Measurements from ENCODE around the gene FER. TPM values are rescaled to one million over a fixed set of nuclear protein-coding genes. Genes with fewer than 3 reads are reported as not detected.
"Not testable (repeated sequence)": the region's sequence is repeated elsewhere in the genome, so short reads cannot be mapped to it uniquely, and the experiment has no call there.

Gene FER
- total RNA-seq, 1 donor from 2014 or later = 30.7 TPM

DNA sequence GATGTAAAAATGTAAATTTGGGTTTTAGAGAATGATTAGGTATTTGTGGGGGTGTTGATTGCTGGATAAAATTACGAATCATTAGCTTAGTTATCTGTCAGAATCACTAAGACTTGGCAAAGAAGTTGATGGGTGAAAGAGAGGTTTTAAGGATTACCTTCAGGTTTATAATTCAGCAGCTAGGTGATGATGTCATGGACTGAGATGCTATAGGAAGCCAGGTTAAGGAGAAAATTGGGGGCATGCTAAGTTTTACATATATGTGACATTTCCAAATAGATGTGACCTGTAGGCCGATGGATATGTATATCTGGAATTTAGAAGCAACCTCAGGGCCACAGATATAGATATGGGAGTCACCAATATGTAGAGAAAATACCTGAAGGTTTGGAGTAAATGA lies 228.0 kb downstream of the FER start:
- H3K27ac Mint-ChIP-seq (ENCODE audit: unreplicated experiment) = no peak overlapping the region
- no peaks in the 10 kb centered on the region for H3K9me3 Mint-ChIP-seq (ENCODE audit: unreplicated experiment)
- no peaks in the 10 kb centered on the region for H3K36me3 Mint-ChIP-seq (ENCODE audit: low read depth, unreplicated experiment)
- TF ChIP-seq, protein P1, sequence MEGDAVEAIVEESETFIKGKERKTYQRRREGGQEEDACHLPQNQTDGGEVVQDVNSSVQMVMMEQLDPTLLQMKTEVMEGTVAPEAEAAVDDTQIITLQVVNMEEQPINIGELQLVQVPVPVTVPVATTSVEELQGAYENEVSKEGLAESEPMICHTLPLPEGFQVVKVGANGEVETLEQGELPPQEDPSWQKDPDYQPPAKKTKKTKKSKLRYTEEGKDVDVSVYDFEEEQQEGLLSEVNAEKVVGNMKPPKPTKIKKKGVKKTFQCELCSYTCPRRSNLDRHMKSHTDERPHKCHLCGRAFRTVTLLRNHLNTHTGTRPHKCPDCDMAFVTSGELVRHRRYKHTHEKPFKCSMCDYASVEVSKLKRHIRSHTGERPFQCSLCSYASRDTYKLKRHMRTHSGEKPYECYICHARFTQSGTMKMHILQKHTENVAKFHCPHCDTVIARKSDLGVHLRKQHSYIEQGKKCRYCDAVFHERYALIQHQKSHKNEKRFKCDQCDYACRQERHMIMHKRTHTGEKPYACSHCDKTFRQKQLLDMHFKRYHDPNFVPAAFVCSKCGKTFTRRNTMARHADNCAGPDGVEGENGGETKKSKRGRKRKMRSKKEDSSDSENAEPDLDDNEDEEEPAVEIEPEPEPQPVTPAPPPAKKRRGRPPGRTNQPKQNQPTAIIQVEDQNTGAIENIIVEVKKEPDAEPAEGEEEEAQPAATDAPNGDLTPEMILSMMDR (IDR thresholded peaks at IDR 0.05; ENCODE audit: unreplicated experiment) = no peak
- DNase-seq (ENCODE audit: low spot score) = no peak
- H3K4me1 Mint-ChIP-seq (ENCODE audit: unreplicated experiment) = peaks cover 13% of the 10 kb centered on the region
- no peak overlapping the region for H3K4me3 Mint-ChIP-seq (ENCODE audit: unreplicated experiment)
- peaks cover 1% of the 10 kb centered on the region for H3K27me3 Mint-ChIP-seq (ENCODE audit: unreplicated experiment)

DNA sequence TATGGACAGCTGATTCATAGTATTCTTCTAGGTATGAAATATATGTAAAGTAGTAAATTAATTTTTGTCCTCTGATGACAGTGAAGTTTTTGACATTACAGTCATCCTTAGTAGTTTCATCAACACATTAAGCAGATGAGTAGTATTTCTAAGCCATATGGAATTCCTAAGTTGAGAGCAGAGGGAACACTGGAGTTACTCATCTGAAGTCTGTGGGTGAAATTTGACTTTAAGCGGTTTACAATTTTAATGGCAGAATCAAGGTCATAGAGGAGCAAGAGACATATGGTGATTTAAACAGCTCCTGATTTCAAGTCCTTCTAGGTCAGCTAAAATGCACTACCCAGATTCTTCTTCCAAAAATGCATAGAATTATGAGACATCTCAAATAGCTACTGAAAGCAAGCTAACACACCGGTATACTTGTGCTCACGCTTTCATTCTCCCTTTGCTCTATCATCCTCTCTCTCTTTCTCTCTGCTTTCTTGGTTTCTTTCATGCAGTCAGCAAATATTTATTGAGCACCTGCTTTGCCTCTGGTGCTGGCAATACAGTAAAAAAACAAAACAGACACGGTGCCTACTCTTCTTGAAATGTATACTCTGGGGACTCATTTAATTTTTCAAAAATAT lies 235.9 kb downstream of the FER start:
- no peaks in the 10 kb centered on the region for H3K27me3 Mint-ChIP-seq (ENCODE audit: unreplicated experiment)
- no peak overlapping the region for H3K4me3 Mint-ChIP-seq (ENCODE audit: unreplicated experiment)
- no peak overlapping the region for H3K27ac Mint-ChIP-seq (ENCODE audit: unreplicated experiment)

DNA sequence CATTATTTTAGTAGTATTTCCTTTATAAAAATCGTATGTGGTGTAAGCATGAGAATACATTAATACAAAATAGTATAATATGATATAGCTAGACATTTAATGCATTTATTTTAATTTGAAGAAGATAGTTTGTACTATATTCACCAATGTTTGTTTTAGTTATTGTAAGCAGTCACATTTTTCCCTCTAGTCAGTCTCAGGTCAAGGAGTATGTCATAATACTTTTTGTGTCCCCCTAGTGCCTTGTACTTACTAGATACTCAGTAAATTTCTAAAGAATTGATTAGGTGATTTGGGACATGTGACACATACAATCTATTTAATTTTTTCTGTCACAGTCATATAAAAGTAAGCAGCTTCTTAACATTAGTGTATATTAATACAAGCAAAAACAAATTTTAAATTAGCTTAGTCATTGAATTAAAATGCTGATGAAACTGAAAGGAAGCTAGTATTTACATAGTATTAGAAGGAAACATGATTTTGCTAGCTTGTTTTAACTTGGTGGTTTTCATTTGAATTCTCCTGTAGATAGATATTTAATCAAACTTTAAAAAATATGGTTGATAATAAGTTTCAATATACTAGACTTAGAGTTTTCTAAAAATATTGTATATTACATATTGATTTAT lies 242.2 kb downstream of the FER start:
- Mint-ChIP-seq H3K27me3 (ENCODE audit: unreplicated experiment) (peaks cover 3% of the 10 kb centered on the region), H3K4me1 (ENCODE audit: unreplicated experiment) (no peaks in the 10 kb centered on the region), H3K4me3 (ENCODE audit: unreplicated experiment) (no peak overlapping the region), H3K36me3 (ENCODE audit: low read depth, unreplicated experiment) (peaks cover 27% of the 10 kb centered on the region), H3K9me3 (ENCODE audit: unreplicated experiment) (peaks cover 12% of the 10 kb centered on the region), H3K27ac (ENCODE audit: unreplicated experiment) (no peak overlapping the region)
- TF ChIP-seq, protein P1 (IDR thresholded peaks at IDR 0.05; ENCODE audit: unreplicated experiment) = no peak
- DNase-seq (ENCODE audit: low spot score) = no peak

More for the DNA sequence above, 235.9 kb downstream of the FER start:
- Mint-ChIP-seq H3K9me3 (ENCODE audit: unreplicated experiment) (no peaks in the 10 kb centered on the region), H3K4me1 (ENCODE audit: unreplicated experiment) (peaks cover 13% of the 10 kb centered on the region), H3K36me3 (ENCODE audit: low read depth, unreplicated experiment) (peaks cover 11% of the 10 kb centered on the region)
- TF ChIP-seq, protein P1 (IDR thresholded peaks at IDR 0.05; ENCODE audit: unreplicated experiment) = no peak
- DNase-seq (ENCODE audit: low spot score) = no peak

DNA sequence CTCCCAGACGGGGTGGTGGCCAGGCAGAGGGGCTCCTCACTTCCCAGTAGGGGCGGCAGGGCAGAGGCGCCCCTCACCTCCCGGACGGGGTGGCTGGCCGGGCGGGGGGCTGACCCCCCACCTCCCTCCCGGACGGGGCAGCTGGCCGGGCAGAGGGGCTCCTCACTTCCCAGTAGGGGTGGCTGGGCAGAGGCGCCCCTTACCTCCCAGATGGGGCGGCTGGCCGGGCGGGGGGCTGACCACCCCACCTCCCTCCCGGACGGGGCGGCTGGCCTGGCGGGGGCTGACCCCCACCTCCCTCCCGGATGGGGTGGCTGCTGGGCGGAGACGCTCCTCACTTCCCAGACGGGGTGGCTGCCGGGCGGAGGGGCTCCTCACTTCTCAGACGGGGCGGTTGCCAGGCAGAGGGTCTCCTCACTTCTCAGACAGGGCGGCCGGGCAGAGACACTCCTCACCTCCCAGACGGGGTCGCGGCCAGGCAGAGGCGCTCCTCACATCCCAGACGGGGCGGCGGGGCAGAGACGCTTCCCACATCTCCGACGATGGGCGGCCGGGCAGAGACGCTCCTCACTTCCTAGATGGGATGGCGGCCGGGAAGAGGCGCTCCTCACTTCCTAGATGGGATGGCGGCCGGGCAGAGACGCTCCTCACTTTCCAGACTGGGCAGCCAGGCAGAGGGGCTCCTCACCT lies 244.8 kb downstream of the FER start:
- Mint-ChIP-seq H3K36me3 (ENCODE audit: low read depth, unreplicated experiment) (peaks cover 29% of the 10 kb centered on the region), H3K9me3 (ENCODE audit: unreplicated experiment) (peaks cover 13% of the 10 kb centered on the region)
- not testable (repeated sequence) for DNase-seq (ENCODE audit: low spot score); H3K27me3 Mint-ChIP-seq (ENCODE audit: unreplicated experiment); H3K27ac Mint-ChIP-seq (ENCODE audit: unreplicated experiment); H3K4me1 Mint-ChIP-seq (ENCODE audit: unreplicated experiment); H3K4me3 Mint-ChIP-seq (ENCODE audit: unreplicated experiment)

DNA sequence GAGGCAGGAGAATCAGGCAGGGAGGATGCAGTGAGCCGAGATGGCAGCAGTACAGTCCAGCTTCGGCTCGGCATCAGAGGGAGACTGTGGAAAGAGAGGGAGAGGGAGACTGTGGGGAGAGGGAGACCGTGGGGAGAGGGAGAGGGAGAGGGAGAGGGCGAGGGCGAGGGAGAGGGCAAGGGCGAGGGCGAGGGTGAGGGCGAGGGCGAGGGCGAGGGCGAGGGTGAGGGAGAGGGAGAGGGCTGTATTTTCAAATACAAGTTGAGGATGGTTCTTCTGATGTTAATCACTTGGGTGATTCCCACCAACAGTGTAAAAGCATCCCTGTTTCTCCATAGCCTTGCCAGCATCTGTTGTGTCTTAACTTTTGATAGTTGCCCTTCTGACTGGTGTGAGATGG lies 245.7 kb downstream of the FER start:
- not testable (repeated sequence) for H3K27me3 Mint-ChIP-seq (ENCODE audit: unreplicated experiment); H3K4me1 Mint-ChIP-seq (ENCODE audit: unreplicated experiment); DNase-seq (ENCODE audit: low spot score)
- peaks cover 26% of the 10 kb centered on the region for H3K36me3 Mint-ChIP-seq (ENCODE audit: low read depth, unreplicated experiment)
- H3K4me3 Mint-ChIP-seq (ENCODE audit: unreplicated experiment) = peak overlapping the region; percentile 70
- peak overlapping the region; percentile 32 for H3K27ac Mint-ChIP-seq (ENCODE audit: unreplicated experiment)
- H3K9me3 Mint-ChIP-seq (ENCODE audit: unreplicated experiment) = peaks cover 13% of the 10 kb centered on the region

DNA sequence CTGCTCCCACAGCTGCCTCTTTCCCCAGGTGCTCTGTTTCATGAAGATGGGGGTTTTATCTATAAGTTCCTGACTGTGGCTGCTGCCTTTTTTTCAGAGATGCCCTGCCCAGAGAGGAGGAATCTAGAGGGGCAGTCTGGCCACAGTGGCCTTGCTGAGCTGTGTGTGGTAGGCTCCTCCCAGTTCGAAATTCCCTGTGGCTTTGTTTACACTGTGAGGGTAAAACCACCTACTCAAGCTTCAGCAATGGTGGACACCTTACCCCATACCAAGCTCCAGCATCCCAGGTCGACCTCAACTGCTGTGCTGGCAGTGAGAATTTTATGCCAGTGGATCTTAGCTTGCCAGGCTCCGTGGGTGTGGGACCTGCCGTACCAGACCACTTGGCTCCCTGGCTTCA lies 250.0 kb downstream of the FER start:
- peaks cover 4% of the 10 kb centered on the region for H3K27me3 Mint-ChIP-seq (ENCODE audit: unreplicated experiment)
- TF ChIP-seq, protein P1 (IDR thresholded peaks at IDR 0.05; ENCODE audit: unreplicated experiment) = no peak
- no peak overlapping the region for H3K27ac Mint-ChIP-seq (ENCODE audit: unreplicated experiment)
- no peak overlapping the region for H3K4me3 Mint-ChIP-seq (ENCODE audit: unreplicated experiment)
- H3K9me3 Mint-ChIP-seq (ENCODE audit: unreplicated experiment) = peaks cover 13% of the 10 kb centered on the region
- DNase-seq (ENCODE audit: low spot score) = no peak
- H3K4me1 Mint-ChIP-seq (ENCODE audit: unreplicated experiment) = no peaks in the 10 kb centered on the region
- peaks cover 27% of the 10 kb centered on the region for H3K36me3 Mint-ChIP-seq (ENCODE audit: low read depth, unreplicated experiment)
